A549 (cell line): ENCODE results near the gene SELENOO.

Experiments used
- BCL3 ChIP-seq: fragments of >200 bp; sonication (Bioruptor Twin); formaldehyde crosslinking; IDR thresholded peaks from 3 replicates; pipeline ENCODE4 v1.6.1; 2016
- CEBPB ChIP-seq, 2 experiments: fragments of >200 bp in 1 of 2; sonication (Bioruptor Twin) in 1 of 2; formaldehyde crosslinking in 1 of 2; IDR thresholded peaks; 2 replicates each; pipeline ENCODE4 v1.6.1; 2012 to 2016
- CTCF ChIP-seq: fragments of >200 bp; sonication (Bioruptor Twin); formaldehyde crosslinking; IDR thresholded peaks from 3 replicates; pipeline ENCODE4 v1.5.1; 2016
- KDM1A ChIP-seq: fragments of 200-600 bp; sonication (generic); IDR thresholded peaks from 2 replicates; pipeline ENCODE4 v1.6.1; 2016; ENCODE audit warnings: low read depth, mild to moderate bottlenecking
- MAX ChIP-seq: IDR thresholded peaks from 2 replicates; pipeline ENCODE4 v1.6.1; 2012
- POLR2A ChIP-seq: IDR thresholded peaks from 2 replicates; pipeline ENCODE4 v1.6.1; 2012; ENCODE audit warnings: mild to moderate bottlenecking, low read length
- RCOR1 ChIP-seq: fragments of 150-350 bp; IDR thresholded peaks from 2 replicates; pipeline ENCODE4 v1.6.1; 2014; ENCODE audit warnings: antibody characterized with exemption, low read length, low read depth
- SMC3 ChIP-seq: fragments of >200 bp; sonication (Bioruptor Twin); formaldehyde crosslinking; IDR thresholded peaks from 3 replicates; pipeline ENCODE4 v1.6.1; 2018; ENCODE audit warnings: inconsistent platforms
- TF ChIP-seq, protein P1 (sequence below): IDR thresholded peaks from 2 replicates; pipeline ENCODE4 v1.6.1; 2012

DNA sequence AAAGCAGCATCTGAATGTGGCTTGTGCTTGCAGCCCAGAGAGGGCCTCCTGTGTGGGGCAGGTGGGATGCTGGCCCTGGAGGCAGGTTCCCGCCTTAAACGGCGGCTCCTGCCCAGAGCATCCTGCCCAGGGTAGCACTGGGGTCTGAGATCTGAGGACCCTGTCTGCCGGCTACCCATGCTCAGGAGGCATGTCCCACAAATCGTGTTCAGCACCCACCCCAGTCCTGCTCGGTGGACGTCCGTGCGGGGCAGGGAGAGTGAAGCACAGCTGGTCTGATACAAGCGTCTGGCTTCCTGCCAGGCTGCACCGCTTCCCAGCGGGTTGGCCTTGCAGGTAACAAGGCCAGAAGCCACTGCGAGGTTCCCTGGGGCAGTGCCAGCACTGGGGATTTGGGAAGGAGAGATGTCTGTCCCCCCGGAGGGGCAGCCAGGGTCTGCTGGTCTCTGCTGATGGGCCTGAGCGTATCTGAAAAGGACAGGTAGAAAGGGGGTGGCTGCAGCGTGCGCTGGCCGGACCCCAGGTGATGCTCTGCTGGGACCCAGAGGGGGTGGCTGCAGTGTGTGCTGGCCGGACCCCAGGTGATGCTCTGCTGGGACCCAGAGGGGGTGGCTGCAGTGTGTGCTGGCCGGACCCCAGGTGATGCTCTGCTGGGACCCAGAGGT, 11.5 kb upstream of the SELENOO start:
- no peak for TF ChIP-seq SMC3
- no peak for TF ChIP-seq RCOR1
- TF ChIP-seq CTCF = no peak
- no peak for TF ChIP-seq MAX
- TF ChIP-seq CEBPB (IDR thresholded peaks at IDR 0.05) = no peak
- no peak for TF ChIP-seq POLR2A
- no peak for TF ChIP-seq KDM1A
- TF ChIP-seq, protein P1, sequence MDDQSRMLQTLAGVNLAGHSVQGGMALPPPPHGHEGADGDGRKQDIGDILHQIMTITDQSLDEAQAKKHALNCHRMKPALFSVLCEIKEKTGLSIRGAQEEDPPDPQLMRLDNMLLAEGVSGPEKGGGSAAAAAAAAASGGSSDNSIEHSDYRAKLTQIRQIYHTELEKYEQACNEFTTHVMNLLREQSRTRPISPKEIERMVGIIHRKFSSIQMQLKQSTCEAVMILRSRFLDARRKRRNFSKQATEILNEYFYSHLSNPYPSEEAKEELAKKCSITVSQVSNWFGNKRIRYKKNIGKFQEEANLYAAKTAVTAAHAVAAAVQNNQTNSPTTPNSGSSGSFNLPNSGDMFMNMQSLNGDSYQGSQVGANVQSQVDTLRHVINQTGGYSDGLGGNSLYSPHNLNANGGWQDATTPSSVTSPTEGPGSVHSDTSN = no peak
- no peak for TF ChIP-seq BCL3
